NCI-H146 treated with DMSO at 0.1 percent for 48 hours (cell line): ENCODE measurements around the gene SRCAP.
A peak's percentile ranks its signal among the peaks of the same experiment; 100 is the strongest.

Source experiments
- DNase-seq: peaks from one replicate; lab custom pipeline; 2025; ENCODE audit not compliant: unreplicated experiment; lab: John Stamatoyannopoulos, UW

SRCAP gene

GRCh38 chr16:30773826-30774225 is 74.9 kb downstream of the SRCAP start:
- DNase-seq = no peak

DNA sequence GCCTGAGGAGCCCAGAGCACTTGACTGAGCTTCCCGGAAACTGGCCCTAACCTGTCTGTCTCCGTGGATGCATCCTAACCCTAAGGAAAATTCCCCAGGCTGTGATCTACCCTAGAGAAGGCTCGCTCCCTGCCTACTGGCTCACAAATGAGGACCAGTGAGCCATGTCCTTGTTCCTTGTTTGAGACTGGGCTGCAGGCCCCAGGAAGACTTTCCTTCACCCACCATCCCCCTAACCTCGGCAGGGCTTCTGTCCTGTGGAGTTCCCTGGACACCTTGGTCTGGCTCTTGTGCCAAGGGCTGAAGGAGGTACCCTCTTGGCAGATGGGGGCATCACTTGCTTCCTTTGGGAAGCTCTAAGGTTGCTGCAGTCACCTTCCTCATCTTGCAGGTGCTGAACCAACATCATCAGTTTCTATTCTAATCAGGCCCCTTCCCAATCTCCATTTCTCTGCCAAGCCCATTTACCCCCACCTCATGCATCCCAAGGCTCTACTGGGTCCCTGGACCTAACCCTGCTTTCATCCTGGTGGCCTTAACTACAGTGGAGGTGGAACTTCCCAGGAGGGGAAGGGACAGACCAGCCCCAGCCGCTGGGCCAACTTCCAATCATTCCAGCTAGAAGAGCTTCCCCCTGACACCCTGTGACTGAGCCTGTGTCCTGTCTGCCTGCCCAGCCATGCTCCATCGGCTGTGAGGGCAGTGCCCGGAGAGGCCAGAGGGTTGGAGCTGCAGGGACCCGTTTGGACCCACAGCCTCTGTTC is 75.6 kb downstream of the SRCAP start:
- no peak for DNase-seq

DNA sequence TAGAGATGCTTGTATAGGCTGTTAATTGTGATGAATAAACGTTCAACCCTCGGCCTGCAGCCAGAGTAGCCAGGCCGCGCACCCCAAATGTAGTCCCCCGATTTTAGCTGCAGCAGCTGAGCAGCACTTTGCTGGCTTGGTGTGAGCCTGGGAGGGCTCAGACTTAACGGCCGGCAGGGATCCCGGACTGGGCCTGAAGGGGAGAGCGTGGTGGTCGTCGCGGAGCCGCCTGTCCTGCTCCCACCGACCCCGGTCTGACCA is 76.1 kb downstream of the SRCAP start:
- DNase-seq = no peak

GRCh38 chr16:30775392-30776188 is 76.6 kb downstream of the SRCAP start:
- peak; percentile 84 for DNase-seq

DNA sequence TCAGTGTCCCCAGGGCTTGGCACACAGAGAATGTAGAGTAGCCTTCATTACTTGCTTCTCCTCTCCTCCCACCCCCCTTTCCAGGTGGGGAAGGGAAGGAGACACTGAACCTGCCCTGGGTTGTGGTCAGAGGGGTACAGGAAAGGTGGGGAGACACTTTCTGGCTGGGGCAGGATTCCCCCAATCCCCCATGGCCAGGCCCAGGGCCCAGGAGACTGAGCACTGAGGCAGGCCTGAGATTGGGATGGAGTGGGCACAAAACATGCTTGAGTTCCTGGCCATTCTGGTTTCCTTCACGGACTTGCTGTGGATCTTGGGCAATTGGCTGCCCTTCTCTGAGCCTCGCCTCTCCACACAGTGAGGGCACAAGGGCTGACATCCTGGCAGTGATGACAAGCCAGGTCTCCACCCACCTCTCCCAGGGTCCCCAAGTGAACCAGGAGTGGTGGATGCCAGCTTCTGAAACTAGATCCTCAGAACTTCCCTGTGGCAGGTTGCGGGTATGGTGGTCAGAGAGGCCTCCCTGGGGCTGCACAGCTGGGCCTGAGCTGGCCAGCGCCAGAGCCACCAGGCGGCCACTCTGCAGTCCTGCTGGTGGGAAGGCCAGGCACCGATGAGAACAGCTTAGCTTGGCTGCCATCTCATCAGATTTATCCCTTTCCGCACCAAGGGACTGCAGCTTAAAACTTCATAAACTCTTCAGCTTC is 78.8 kb downstream of the SRCAP start:
- DNase-seq = no peak

GRCh38 chr16:30778549-30779244 is 79.7 kb downstream of the SRCAP start:
- no peak for DNase-seq

DNA sequence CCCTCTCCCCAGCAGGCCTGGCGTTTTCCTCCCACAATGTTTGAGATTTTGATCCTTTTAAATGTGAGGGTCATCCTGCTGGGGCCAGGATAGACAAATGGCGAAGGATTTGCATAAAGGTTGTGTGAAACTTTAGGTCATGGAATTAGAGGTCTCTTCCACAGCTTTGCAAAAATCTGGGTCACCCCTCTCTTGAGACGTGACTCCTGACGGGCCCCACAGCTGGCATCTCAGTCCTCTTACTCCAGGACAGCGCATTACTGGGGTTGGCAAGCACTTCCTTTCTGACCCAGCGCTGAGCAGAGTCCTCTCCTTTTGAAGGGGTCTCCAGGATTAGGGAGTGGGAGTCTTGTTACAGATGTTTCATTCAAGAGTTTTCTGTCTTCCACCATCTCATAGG is 80.6 kb downstream of the SRCAP start:
- no peak for DNase-seq

- no peak for DNase-seq
Measured at GRCh38 chr16:30780021-30780420, 81.0 kb downstream of the SRCAP start.

DNA sequence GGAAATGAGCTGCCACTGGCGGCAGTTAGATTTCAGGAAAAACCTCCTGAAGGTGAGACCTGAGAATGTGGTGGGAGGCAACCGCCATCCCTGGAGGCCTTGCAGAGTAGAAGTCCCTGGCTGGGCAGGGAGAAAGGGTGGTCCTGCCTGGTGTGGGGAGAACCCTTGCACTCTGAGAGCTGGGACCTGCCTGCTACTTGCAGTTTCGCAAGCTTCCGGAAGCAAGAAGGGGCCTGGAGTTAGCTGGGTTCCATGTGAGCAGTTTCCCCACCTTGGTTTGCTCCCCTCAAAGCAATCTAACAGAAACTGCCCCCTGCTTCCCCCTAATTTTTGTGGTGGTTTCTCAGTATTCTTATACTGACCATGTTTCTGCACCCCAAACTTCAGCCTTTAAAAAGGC is 81.6 kb downstream of the SRCAP start:
- no peak for DNase-seq

DNA sequence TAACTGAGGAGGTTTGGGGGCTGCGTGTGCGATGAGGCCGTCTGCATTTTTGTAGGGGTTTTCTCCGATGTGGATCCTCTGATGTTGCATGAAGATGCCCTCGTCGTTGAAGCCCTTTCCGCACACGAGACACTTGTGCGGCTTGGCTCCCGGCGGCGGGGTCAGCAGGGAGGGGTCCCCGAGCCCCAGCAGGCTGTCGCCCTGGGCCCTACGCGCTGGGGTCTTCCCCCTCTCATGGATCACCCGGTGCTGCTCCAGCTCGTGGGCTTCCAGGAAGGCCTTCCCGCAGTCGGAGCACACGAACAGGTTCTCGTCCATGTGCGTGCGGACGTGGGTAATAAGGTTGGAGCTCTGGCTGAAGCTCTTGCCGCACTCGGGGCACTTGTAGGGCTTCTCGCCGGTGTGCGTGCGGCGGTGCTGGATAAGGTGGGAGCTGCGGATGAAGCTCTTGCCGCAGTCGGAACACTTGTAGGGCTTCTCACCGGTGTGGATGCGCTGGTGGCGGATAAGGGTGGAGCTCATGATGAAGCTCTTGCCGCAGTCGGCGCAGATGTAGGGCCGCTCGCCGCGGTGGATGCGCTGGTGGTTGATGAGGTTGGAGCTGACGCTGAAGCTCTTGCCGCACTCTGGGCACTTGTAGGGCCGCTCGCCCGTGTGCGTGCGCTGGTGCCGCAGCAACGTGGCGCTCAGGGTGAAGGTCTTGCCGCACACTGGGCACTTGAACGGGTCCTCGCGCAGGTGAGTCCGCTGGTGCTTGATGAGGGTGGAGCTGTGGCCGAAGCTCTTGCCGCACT is 83.7 kb downstream of the SRCAP start:
- no peak for DNase-seq

GRCh38 chr16:30783280-30784109 is 84.5 kb downstream of the SRCAP start:
- no peak for DNase-seq

GRCh38 chr16:30784215-30784614 is 85.2 kb downstream of the SRCAP start:
- no peak for DNase-seq

DNA sequence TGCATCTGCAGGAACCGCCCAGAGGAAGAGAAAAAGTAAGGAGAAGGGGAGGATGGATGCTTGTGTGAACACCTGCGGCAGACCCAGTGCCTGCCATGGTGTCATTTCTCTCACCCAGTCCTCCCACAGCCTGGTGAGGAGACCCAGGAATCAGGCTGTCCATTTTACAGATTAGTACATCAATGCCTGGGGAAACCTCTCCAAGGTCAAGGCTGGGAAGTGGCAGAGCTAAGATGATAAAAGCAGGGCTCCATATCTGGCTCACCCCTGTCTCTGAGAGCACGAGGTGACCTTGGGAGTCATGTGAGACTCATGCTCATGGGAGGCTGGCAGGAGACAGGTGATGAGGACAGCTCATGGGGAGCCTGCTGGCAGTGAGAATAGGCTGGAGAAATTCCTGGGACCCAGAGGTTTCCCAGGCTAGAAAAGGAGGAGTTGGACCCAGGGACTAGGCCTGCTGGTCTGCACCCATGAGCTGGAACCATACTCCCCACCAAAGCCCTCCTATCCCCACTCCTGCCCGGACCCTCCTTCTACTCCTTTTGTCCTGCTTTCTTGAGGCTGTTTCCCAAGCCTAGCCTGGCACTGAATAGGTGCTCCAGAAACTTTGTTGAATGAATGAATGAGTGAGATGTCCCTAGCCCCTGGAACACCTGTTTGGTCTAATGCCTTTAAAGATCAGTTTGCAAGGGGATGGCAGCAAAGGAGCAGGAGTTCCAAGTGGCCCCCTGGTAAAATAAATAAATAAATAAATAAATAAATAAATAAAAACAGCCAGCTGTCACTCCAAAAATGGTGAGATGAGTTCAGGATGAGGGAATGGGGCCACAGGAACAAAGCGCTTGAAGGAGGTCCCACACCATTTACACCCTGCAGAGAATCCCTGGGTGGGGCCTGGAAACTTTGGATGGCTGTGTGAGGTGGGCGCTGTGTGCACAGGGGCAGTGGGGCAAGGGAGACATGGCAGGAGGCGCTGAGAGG is 86.4 kb downstream of the SRCAP start:
- DNase-seq = no peak

DNA sequence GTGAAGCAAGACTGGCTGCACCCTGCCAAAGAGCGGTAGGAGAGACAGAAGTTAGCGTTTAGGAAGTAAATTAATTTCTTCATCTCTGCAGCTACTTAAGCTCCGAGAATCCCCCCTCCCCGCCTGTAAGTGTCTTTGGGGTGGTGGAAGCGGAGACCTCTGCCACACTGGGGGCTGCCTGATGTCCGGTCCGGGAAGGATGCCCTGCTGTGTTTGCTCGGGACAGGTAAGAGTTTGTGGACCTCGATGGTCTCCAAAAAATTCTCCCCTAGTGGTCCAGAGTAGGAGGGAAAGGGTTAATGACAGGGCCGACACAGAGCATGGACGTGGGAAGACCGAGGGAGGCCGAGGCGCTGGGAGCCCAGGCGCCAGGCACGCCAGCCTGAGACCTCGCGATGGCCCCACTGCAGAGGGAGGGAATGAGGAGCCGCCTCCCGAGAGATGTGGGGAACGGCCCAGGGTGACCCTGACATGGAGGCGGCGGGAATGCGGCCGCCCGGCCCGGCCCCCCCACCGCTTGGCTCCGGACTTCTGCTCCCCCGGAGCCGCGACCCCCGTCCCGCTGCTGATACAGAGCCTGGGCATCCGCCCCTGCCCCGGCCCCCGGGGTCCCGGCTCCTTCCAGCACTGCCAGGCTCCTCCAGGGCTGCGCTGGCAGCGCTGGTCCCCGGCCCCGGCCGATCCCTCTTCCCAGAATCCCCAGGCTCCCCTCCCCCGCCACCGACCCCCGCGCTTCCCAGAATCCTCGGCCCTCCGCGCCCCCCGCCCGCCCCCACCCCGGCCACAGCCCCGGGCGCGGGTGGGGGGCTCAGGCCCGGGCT is 87.4 kb downstream of the SRCAP start:
- DNase-seq = no peak

GRCh38 chr16:30786936-30787612 is 88.1 kb downstream of the SRCAP start, which contains the start of gene ZNF629:
Gene ZNF629 (minus strand): TSS chr16:30787205. CDS start chr16:30784482, 2,723 bp downstream.
- peak; percentile 57 for DNase-seq

GRCh38 chr16:30787613-30788378 is 88.8 kb downstream of the SRCAP start:
- DNase-seq = no peak
